ENCODE results near the gene HOXB3.

Gene HOXB3

DNA sequence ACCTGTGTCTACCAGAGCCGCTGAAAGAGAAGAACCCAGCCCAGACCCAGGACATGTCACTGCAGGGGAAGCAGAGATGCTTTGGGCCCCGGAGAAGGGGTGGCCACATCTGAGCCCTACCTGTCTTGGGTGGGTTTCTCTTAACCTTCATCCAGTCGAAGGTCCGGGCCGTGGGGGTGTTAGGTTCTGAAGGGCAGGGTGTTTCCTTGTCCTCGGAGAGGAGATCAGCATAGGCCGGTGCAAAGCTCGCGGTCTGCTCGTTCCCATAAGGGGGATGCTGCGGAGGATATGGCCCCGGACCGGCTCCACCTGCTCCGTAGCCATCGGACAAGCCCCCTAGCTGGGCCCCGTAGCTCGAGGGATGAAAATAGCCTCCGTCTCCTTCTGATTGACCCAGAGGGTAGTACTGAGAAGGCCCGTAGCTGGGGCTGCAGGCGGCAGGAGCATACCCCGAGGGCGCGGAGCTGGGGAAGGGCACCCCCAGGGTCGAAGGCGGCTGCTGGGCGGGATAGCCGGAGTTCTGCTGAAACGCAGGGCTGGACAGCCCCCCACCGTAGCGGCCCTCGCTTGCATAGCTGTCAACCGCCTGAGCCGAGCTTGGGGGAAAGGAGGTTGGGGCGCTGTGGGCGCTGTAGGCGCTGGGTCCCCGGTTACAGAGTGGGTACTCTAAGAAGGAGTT is 59.7 kb downstream of the HOXB3 start:
- no peak for TF ChIP-seq CTCF (IDR thresholded peaks at IDR 0.05; ENCODE audit: low read depth, low read length)
- no peak for DNase-seq (ENCODE audit: low read depth in 2 of 2)
- no peak overlapping the region for H3K4me3 ChIP-seq (replicated peaks in 1 of 2; ENCODE audit: low read depth in 2 of 2, low read length in 2 of 2)

DNA sequence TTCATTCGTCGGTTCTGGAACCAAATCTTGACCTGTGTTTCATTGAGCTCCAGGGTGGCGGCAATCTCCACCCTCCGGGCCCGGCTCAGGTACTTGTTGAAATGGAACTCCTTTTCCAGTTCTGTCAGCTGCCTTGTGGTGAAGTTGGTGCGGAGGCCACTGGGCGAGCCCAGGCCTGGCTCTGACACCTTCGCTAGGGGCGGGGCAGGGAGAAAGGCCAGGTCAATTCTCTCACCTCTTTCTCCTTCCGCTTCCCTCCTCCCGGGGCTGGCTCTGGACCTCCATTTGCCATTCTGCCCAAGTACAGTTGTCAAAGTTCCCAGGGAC is 60.4 kb downstream of the HOXB3 start:
- DNase-seq (ENCODE audit: low read depth in 2 of 2), result no peak
- H3K4me3 ChIP-seq (replicated peaks in 1 of 2; ENCODE audit: low read depth in 2 of 2, low read length in 2 of 2), result no peak overlapping the region
- no peak for TF ChIP-seq CTCF (IDR thresholded peaks at IDR 0.05; ENCODE audit: low read depth, low read length)

DNA sequence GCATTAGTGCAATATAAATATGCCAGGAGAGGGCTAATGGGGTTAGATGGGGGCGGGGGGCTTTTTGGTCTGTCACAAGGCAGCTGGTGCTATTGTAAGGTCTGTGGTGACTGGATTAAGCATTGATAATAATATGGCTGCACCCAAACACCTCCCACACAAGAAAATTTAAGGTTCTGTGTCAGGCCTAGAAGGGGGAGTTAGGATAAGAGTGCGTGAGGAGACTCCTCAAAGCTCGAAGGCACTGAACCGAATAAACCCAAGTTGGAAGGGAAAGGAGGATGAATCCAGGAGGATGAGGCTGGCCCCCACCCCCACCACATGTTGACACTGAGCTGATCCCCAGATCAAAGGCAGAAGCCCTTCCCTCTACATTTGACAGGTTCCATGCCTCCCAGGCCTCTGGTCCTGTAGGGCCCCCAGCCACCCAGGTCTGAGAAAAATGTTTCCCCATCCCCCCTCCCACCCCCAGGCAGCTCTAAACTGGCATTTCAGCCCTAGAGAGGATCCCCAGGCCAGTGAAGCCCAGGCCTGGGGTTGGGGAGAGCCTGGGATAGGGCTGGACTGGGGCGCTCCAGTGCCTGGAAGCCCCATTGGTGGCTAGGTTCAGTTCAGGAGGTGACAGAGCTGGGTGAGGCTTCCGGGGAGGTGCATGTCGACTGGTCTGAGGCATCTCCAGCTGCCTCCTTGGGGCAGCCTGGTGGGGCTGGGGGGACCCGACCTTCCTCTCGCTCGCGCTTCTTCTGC is 60.9 kb downstream of the HOXB3 start:
- TF ChIP-seq CTCF (IDR thresholded peaks at IDR 0.05; ENCODE audit: low read depth, low read length), result no peak
- no peak overlapping the region for H3K4me3 ChIP-seq (replicated peaks in 1 of 2; ENCODE audit: low read depth in 2 of 2, low read length in 2 of 2)
- DNase-seq (ENCODE audit: low read depth in 2 of 2), result no peak

- no peak for TF ChIP-seq CTCF (IDR thresholded peaks at IDR 0.05; ENCODE audit: low read depth, low read length)
- H3K4me3 ChIP-seq (replicated peaks in 1 of 2; ENCODE audit: low read depth in 2 of 2, low read length in 2 of 2), result no peak overlapping the region
- DNase-seq (ENCODE audit: low read depth in 2 of 2), result no peak
These were observed 61.7 kb downstream of the HOXB3 start for GRCh38 chr17:48528153-48528935.

- DNase-seq (ENCODE audit: low read depth in 2 of 2), result no peak
- no peak overlapping the region for H3K4me3 ChIP-seq (replicated peaks in 1 of 2; ENCODE audit: low read depth in 2 of 2, low read length in 2 of 2)
- TF ChIP-seq CTCF (IDR thresholded peaks at IDR 0.05; ENCODE audit: low read depth, low read length), result no peak
These were observed 62.5 kb downstream of the HOXB3 start for GRCh38 chr17:48527547-48527932.

DNA sequence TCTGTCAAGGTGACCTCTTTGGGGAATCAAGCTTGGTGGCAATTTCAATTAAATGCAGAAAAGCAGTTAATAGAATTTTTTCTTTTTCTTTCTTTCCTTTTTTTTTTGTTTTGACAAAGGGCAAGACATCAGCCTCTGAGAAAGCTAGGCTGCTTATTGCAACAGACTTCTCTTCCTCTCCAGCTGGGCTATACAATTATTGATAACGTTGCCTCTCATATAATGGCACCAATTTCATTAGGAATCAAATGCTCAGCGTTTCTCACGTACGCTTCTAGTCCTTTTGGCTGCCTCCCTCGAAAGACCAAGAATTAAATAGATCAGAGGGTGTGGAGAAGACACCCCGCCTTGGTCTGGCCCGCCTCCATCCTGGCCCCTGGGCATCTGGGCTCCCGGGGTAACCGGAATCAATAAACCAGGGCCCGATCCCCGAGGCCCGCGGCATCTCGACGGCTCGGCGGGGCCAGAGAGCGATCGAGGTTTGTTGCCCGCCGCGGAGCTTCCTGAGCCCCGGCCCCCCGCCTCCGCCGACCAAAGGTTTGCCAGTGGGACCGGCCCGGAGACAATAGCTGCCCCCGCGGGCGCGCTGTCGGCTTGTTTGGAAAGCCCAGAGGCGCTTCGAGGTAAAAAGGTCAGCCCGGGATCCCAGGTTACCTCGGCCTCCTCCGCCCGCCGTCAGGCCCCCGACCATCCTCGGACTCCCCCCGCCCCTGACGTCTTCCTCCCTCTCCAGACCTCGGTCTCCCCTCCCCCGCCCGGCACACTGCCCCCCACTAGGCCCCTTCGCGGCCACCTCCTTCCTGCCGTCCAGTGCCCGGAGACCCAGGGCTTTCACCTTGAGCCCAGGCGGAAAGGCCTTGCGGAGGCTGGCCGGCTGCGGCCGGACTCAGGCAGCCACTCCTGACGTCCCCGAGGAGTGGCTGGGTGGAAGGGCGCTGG is 63.2 kb downstream of the HOXB3 start:
- H3K4me3 ChIP-seq (replicated peaks in 1 of 2; ENCODE audit: low read depth in 2 of 2, low read length in 2 of 2), result no peak overlapping the region

More for the DNA sequence above, 63.2 kb downstream of the HOXB3 start:
- no peak for TF ChIP-seq CTCF (IDR thresholded peaks at IDR 0.05; ENCODE audit: low read depth, low read length)
- DNase-seq (ENCODE audit: low read depth in 2 of 2), result no peak
